K562 (cell line): Measurements from ENCODE around the gene RPH3AL. TPM values are rescaled to one million over a fixed set of nuclear protein-coding genes. Genes with fewer than 3 reads are reported as not detected.

Source experiments
- ATAC-seq: fragments of 200-7000 bp; cut with Tn5 transposase; 3 replicates; pipeline ENCODE4 v1.9.1; 2020; ENCODE audit warnings: moderate library complexity
- BruUV-seq: library from RNA; stranded (reverse); fragments of 400-500 nt; replicated peaks from 2 replicates; lab custom pipeline; 2021; lab: Mats Ljungman, UMichigan
- CTCF ChIA-PET: fragments of 300-600 bp; formaldehyde crosslinking; extraction: SDS; loops from one replicate; lab custom pipeline; 2021; ENCODE audit warnings: low intra/inter-chr PET ratio; lab: Yijun Ruan, JAX
- POLR2A ChIA-PET: fragments of 300-600, 350-650 bp; sonication (Branson Sonifier 250); formaldehyde crosslinking; extraction: SDS; loops from one replicate; lab custom pipeline; 2021; ENCODE audit warnings: antibody characterized with exemption, inconsistent platforms; lab: Yijun Ruan, JAX
- DNase-seq, 4 experiments: peaks; one replicate each; pipeline versions ENCODE4 v3.0.0 to v3.0.0-alpha.2; 2011 to 2018; ENCODE audit warnings: low spot score in 3 of 4, mixed read lengths in 3 of 4; ENCODE audit errors: extremely low read depth in 1 of 4
- FAIRE-seq: peaks from 2 replicates; lab custom pipeline; 2011; peaks lifted over from hg19 to GRCh38; lab: Jason Lieb, UNC
- H2AFZ ChIP-seq: 2 replicates; pipeline ENCODE4 v1.6.0; 2011; ENCODE audit warnings: low read depth, low read length, control low read depth, inconsistent platforms
- H3K27ac ChIP-seq: fragments of 200-600 bp; 3 replicates; pipeline ENCODE4 v1.8.0; 2011; ENCODE audit warnings: low read depth, mild to moderate bottlenecking, control low read depth, inconsistent platforms, low read length, moderate library complexity, mixed read lengths; ENCODE audit errors: extremely low read depth
- H3K27me3 ChIP-seq, 2 experiments: fragments of 300-600 bp in 1 of 2; 2 replicates in 1 of 2; 3 replicates in 1 of 2; pipeline versions ENCODE4 v1.6.0 to v1.8.0; 2011; ENCODE audit warnings: inconsistent platforms in 2 of 2, low read length in 2 of 2, mild to moderate bottlenecking in 1 of 2, mixed read lengths in 1 of 2, moderate library complexity in 1 of 2; ENCODE audit not compliant: control insufficient read depth in 2 of 2, insufficient read depth in 2 of 2
- H3K36me3 ChIP-seq: fragments of 300-600 bp; 3 replicates; pipeline ENCODE4 v1.8.0; 2011; ENCODE audit warnings: mild to moderate bottlenecking, low read length, inconsistent platforms; ENCODE audit not compliant: control insufficient read depth, insufficient read depth
- H3K4me1 ChIP-seq, 2 experiments: fragments of 200-600 bp in 1 of 2; replicated peaks in 1 of 2; 2 replicates in 1 of 2; 3 replicates in 1 of 2; pipeline versions ENCODE4 v1.5.1 to v1.8.0; 2011; ENCODE audit warnings: inconsistent platforms in 2 of 2, low read length in 2 of 2, mild to moderate bottlenecking in 1 of 2, mixed read lengths in 1 of 2, moderate library complexity in 1 of 2; ENCODE audit not compliant: control insufficient read depth in 2 of 2, insufficient read depth in 2 of 2
- H3K4me2 ChIP-seq: 2 replicates; pipeline ENCODE4 v1.6.1; 2011; ENCODE audit warnings: low read length, control low read depth, inconsistent platforms, mixed read lengths; ENCODE audit not compliant: insufficient read depth
- H3K4me3 ChIP-seq: fragments of 200-600 bp; sonication (generic), shearing (Covaris generic); 2 replicates; pipeline ENCODE4 v1.5.1; 2016; ENCODE audit warnings: control low read depth, inconsistent platforms
- H3K79me2 ChIP-seq: fragments of 200-600 bp; 3 replicates; pipeline ENCODE4 v1.8.0; 2011; ENCODE audit warnings: low read length, inconsistent platforms; ENCODE audit not compliant: control insufficient read depth, insufficient read depth
- H3K9ac ChIP-seq, 2 experiments: 2 replicates each; pipeline versions ENCODE4 v1.6.0 to v1.6.1; 2011; ENCODE audit warnings: low read depth in 2 of 2, low read length in 2 of 2, control low read depth in 1 of 2, inconsistent platforms in 1 of 2, mild to moderate bottlenecking in 1 of 2, mixed read lengths in 1 of 2; ENCODE audit not compliant: insufficient read depth in 1 of 2
- H3K9me1 ChIP-seq: one replicate; pipeline ENCODE4 v1.6.0; 2011; ENCODE audit warnings: inconsistent platforms, mild to moderate bottlenecking, low read length, moderate library complexity; ENCODE audit not compliant: control insufficient read depth, insufficient read depth
- H3K9me3 ChIP-seq: replicated peaks from 2 replicates; pipeline ENCODE4 v1.5.1; 2011; ENCODE audit warnings: low read depth, low read length, inconsistent platforms; ENCODE audit not compliant: control insufficient read depth, insufficient read depth
- H4K20me1 ChIP-seq: replicated peaks from 2 replicates; pipeline ENCODE4 v1.6.1; 2011; ENCODE audit warnings: low read length, inconsistent platforms, mixed read lengths; ENCODE audit not compliant: control insufficient read depth, insufficient read depth
- DPF2 ChIP-seq: fragments of 450-650 bp; IDR thresholded peaks from 2 replicates; pipeline ENCODE4 v1.6.1; 2016
- KDM5B ChIP-seq: fragments of 200-600 bp; sonication (generic); IDR thresholded peaks from 2 replicates; pipeline ENCODE4 v1.6.1; 2012; ENCODE audit warnings: low read depth, mild to moderate bottlenecking, moderate library complexity, low read length, control low read depth, inconsistent platforms; ENCODE audit not compliant: insufficient replicate concordance
- MYBL2 ChIP-seq, 2 experiments: fragments of 450-650 bp in 1 of 2; sonication (generic) in 1 of 2; formaldehyde crosslinking in 1 of 2; IDR thresholded peaks; 2 replicates each; pipeline versions ENCODE4 v1.6.1 to v1.8.1; 2017 to 2022; ENCODE audit warnings: borderline replicate concordance in 1 of 2, inconsistent platforms in 1 of 2, low read depth in 1 of 2, mild to moderate bottlenecking in 1 of 2, missing genetic modification reagents in 1 of 2, moderate library complexity in 1 of 2
- RBM25 ChIP-seq: fragments of 200-400 bp; formaldehyde crosslinking; IDR thresholded peaks from 2 replicates; pipeline ENCODE4 v1.6.1; 2018; ENCODE audit warnings: low read length, low read depth, moderate library complexity; ENCODE audit not compliant: severe bottlenecking
- ZNF41 ChIP-seq: fragments of 250-450 bp; sonication (Bioruptor Pico); conservative IDR thresholded peaks from 2 replicates; pipeline ENCODE4 v1.4.0; 2020; ENCODE audit warnings: mild to moderate bottlenecking
- WGBS: fragments of 100-300 bp; shearing (Covaris generic); methylation state at CpG from one replicate; pipeline ENCODE4 v1.1.6; 2016; ENCODE audit warnings: low coverage, mixed read lengths; ENCODE audit not compliant: insufficient coverage; ENCODE audit errors: missing lambda C conversion rate; 5-methylcytosine and 5-hydroxymethylcytosine counted together
- in situ Hi-C: fragments of 300-500 bp; cut with MboI; formaldehyde crosslinking; loops from 4 replicates; pipeline ENCODE4 v1.15.0; 2018; ENCODE audit warnings: inconsistent platforms, mixed read lengths
- intact Hi-C: fragments of 100-400 bp; cut with micrococcal nuclease; formaldehyde crosslinking; loops from 2 replicates; pipeline ENCODE4 v1.14.2; 2022
- polyA plus RNA-seq, 8 experiments: library from polyadenylated mRNA; depleted of rRNA in 4 of 8; stranded (reverse) in 5 of 8; unstranded in 3 of 8; fragments of >200 nt; fragmentation: Nextera tagmentation in 2 of 8; fragmentation: Illumina TruSeq in 1 of 8; extraction: Ambion mirVana in 2 of 8; extraction: Trizol in 1 of 8; gene quantifications; 2 replicates each; pipeline versions ENCODE4 v1.2.1 to v1.2.3, GENCODE V29; 2011 to 2014; ENCODE audit warnings: inconsistent platforms in 1 of 8, missing spikeins in 1 of 8
- total RNA-seq, 7 experiments: library from RNA; depleted of rRNA in 6 of 7; stranded (reverse); fragments of >200 nt in 6 of 7; fragmentation: Illumina TruSeq in 2 of 7; extraction: Trizol in 2 of 7; gene quantifications; 2 replicates each; pipeline versions ENCODE4 v1.2.1 to v1.2.3, GENCODE V29; 2011 to 2021; ENCODE audit warnings: low replicate concordance in 1 of 7
- TF ChIP-seq, protein P1 (sequence below): IDR thresholded peaks from 3 replicates; pipeline ENCODE4 v1.6.1; 2011; ENCODE audit warnings: borderline replicate concordance, mild to moderate bottlenecking; ENCODE audit not compliant: insufficient read length, insufficient read depth

RPH3AL gene
- total and polyA plus RNA-seq, 9 of the 15 experiments (the other 6 are each of a cell fraction or from before 2014, with no cell fraction given), result 0.18 to 1.7 (median 0.39) TPM

DNA sequence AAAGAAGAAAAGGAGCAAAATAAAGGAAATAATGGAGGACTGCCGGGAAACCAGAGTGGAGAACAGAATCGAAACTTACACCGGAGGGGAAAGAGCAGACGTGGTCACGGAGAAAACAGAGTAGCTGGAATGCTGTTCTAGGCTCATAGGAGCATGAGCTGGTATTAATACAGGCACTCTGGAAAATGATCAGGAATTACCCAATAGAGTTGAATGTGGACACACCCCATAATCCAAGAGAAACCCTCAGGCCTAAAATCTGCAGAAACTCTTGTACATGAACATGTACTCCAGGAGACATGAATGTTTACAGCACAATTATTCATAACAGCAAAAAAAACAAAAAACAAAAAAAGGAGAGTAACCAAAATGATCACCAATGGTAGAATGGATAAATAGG lies 77.7 kb downstream of the RPH3AL start:
- no peak for DNase-seq
- Histone ChIP-seq H2AFZ (no peak overlapping the region), H3K4me1 (peaks cover 0 to 4% of the 10 kb centered on the region in 2 experiments; a peak in 2 of 5 replicates), H4K20me1 (no peaks in the 10 kb centered on the region), H3K9me3 (no peaks in the 10 kb centered on the region), H3K4me3 (no peak overlapping the region), H3K79me2 (no peaks in the 10 kb centered on the region), H3K4me2 (no peak overlapping the region), H3K27ac (no peak overlapping the region), H3K9me1 (no peaks in the 10 kb centered on the region), H3K9ac (no peak overlapping the region), H3K27me3 (peaks cover 0 to 5% of the 10 kb centered on the region in 2 experiments; a peak in 1 of 5 replicates), H3K36me3 (no peaks in the 10 kb centered on the region)
- CTCF ChIA-PET, result no interaction called here
- no TSS peak for BruUV-seq
- in situ Hi-C loops, result no loop called here
- 0% methylated on average over 5 of the region's 5 CpGs for WGBS
- POLR2A ChIA-PET, result no interaction called here
- FAIRE-seq, result no peak
- TF ChIP-seq RBM25 (no peak), KDM5B (no peak), MYBL2 (IDR thresholded peaks at IDR 0.05; ENCODE audit: low read depth) (no peak), MYBL2 (CRISPR knock-in tag; IDR thresholded peaks at IDR 0.05; ENCODE audit: borderline replicate concordance) (no peak), ZNF41 (no peak), DPF2 (no peak)
- TF ChIP-seq, protein P1, sequence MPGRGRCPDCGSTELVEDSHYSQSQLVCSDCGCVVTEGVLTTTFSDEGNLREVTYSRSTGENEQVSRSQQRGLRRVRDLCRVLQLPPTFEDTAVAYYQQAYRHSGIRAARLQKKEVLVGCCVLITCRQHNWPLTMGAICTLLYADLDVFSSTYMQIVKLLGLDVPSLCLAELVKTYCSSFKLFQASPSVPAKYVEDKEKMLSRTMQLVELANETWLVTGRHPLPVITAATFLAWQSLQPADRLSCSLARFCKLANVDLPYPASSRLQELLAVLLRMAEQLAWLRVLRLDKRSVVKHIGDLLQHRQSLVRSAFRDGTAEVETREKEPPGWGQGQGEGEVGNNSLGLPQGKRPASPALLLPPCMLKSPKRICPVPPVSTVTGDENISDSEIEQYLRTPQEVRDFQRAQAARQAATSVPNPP, result no peak
- intact Hi-C loops, result no loop called here
- no peak for ATAC-seq
